Frontal cortex (tissue), 4 donors: ENCODE results near the gene PSEN1. TPM values are rescaled to one million over a fixed set of nuclear protein-coding genes. Genes with fewer than 3 reads are reported as not detected.
A peak's percentile ranks its signal among the peaks of the same experiment; 100 is the strongest.

Experiments used
- DNase-seq, 2 donors: peaks; one replicate each; pipeline ENCODE4 v3.0.0; 2012; ENCODE audit warnings: low spot score in 2 of 2
- FAIRE-seq: peaks from 2 replicates; lab custom pipeline; 2012; peaks lifted over from hg19 to GRCh38; lab: Jason Lieb, UNC
- total RNA-seq: library from RNA; depleted of rRNA; stranded (reverse); fragments of >200 nt; gene quantifications from one replicate; pipeline ENCODE4 v1.2.3, GENCODE V29; 2014
- donor health status: control.
- donor health status: control.
- donor health status: control.

Gene PSEN1
- total RNA-seq, 1 donor from 2014 or later = 72.2 TPM

DNA sequence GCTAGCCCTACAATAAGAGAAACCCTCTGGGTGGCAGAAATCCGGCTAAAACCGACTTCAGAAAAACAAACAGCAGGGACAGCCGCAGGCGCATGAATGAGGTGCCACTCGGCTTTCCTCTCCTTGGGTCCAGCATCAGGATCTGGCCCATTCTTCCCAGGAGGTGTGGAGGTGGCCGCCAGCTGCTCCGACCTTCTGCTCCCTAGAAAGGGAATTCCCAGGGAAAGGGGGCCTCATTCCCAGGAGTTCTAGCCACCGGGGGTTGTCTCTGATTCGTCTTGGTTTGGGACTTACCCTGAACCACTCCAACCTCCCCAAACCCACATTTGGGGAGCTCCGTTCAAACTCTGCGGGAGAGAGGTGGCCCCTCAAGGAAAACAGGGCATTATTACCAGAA, 114.0 kb downstream of the PSEN1 start:
- DNase-seq = no peak
- FAIRE-seq = no peak

DNA sequence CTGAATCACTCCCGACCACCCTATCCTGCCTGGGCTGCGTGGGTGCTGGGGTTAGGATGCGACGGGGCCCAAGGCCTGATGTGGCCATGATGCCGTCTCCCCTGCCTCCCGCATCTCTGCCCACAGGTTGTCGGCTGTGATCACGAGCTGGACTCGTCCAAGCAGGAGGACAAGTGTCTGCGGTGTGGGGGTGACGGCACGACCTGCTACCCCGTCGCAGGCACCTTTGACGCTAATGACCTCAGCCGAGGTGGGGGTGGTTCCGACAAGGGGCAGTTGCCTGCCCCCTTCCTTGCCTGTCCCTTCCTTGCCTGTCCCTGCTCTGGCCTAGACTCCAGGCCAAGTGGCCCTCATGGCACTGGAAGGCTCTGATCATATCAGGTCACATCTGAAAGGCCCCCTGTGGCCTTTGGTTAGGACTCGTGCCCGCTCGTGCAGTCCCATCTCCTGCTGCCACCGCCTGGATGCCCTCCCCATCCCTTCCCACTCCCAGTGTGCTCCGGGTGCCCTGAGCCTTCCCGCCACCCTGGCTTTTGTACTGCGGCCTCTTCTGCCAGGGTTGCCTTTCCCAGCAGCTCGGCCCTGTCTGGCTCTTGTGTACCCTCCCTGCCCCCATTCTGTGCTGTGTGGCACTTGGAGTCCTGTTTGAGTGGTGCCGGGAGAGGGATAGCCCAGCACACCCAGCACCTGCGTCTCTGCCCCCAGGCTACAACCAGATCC, 114.6 kb downstream of the PSEN1 start:
- DNase-seq = no peak
- no peak for FAIRE-seq

DNA sequence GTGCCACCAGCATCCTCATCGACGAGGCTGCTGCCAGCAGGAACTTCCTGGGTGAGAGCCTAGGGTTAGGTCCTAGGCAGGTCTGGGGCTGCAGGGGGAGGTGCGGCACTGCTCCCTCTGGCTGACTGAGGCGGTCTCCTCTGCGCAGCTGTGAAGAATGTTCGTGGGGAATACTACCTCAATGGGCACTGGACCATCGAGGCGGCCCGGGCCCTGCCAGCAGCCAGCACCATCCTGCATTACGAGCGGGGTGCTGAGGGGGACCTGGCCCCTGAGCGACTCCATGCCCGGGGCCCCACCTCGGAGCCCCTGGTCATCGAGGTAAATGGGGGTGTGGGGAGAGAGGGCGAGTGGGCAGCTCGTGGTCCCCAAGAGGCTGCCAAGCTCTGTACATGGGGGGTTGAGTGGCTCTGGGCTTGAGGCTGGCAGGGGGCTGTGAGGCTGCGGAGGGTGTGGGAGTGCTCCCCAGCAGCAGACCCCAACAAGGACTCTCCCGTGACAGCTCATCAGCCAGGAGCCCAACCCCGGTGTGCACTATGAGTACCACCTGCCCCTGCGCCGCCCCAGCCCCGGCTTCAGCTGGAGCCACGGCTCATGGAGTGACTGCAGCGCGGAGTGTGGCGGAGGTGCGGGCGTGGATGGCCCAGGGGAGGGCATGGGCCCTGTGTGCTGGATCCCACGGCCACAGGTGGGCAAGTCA, 115.4 kb downstream of the PSEN1 start:
- FAIRE-seq = no peak
- DNase-seq = no peak

DNA sequence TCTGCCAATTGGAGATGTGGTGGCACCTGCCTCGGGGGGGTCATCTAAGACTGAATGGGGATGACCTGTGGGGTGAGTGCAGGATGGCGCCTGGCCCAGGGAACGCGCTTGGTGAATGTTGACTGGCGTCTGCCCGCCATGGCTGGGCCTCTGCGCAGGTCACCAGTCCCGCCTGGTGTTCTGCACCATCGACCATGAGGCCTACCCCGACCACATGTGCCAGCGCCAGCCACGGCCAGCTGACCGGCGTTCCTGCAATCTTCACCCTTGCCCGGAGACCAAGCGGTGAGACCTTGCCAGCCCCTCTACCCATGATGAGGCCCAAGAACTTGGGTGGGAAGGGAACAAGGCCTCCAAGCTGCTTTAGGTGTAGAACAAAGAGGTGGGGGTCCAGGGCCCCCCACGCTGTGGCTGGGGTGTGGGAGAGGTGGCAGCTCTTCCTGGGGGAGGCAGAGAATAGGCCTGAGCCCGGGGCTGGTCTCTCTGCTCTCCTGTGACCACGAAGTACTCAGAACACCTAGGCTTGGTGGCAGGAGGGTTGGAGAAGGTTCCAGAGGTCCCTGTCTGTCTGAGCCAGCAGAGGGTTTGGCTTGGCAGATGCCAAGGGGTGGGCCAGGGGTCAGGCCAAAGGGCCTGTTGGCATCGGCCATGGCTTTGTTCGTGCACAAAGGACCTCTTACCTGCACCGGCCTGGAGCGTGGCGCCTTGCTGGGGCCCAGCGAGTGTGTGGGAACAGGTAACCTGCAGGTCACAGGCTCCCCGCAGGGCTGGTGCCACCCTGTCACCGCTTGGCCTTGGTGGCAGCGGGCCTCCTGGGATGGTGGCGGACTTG, 116.4 kb downstream of the PSEN1 start:
- FAIRE-seq (no peak), DNase-seq (no peak)

DNA sequence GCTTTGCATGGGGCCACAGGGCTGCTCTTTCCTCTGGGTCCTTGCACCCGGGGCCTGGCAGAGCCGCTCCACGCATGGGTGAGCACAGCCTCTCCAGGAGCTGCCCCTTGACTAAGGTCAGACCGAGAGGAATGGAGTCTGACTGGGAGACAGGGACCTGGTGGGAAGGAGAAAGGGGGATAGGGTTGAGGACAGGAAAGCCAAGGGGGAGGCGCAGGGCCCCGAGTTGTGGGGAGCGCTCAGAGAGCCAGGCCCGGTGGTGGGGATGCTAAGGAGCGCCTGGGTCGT, 117.0 kb downstream of the PSEN1 start:
- DNase-seq (no peak), FAIRE-seq (no peak)

DNA sequence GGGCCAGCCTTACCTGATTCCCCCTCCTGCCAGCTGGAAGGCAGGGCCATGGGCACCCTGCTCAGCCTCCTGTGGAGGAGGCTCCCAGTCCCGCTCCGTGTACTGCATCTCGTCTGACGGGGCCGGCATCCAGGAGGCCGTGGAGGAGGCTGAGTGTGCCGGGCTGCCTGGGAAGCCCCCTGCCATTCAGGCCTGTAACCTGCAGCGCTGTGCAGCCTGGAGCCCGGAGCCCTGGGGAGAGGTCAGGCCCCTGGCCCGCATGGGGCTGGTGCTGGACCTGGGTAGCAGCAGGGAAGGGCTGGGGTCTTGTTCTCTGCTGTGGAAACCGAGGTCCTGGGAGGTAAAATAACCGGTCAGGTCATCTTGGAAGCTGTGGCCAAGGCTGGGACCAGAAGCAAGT, 117.4 kb downstream of the PSEN1 start:
- FAIRE-seq = no peak
- DNase-seq = no peak

DNA sequence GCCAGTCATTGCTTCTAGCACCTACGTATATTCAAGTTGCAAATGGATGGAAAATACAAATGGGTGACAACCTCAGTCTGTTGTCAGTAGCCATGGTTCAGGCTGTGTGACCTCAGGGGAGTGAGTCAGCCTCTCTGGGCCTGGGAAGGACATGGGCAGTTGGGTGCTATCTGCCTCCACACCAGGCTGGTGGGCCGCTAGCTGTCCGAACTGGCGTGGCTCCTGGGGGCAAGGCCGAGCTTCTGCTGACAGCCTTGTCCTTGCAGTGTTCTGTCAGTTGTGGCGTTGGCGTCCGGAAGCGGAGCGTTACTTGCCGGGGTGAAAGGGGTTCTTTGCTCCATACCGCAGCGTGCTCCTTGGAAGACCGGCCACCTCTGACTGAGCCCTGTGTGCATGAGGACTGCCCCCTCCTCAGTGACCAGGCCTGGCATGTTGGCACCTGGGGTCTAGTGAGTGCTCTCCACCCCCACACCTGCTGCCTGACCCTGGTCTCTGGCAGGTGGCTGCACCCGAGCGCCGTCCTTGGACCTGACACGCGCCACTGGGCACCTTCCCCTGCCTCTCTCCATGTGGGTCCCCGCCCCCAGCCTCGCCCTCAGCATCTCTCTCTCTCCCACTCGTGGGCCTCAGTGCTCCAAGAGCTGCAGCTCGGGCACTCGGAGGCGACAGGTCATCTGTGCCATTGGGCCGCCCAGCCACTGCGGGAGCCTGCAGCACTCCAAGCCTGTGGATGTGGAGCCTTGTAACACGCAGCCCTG, 118.1 kb downstream of the PSEN1 start:
- FAIRE-seq = no peak

DNA sequence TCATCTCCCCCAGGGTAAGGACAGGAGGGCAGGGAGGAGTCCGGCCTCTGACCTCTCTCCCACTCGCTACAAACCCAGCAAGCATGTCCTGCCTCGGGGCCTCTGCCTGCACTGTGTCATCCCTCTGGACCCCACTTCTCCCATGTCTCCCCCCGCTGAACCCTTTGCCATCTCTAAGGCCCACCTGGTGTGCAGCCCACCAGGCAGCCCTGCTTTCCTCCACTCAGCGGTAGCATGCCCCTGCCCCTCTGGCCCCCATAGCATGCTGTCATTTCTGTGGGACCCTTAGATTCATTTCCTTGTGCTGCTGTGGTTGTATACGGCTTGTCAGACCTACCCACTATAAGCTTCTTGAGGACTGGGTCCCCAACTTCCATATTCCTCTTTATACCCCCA, 118.7 kb downstream of the PSEN1 start:
- FAIRE-seq = no peak
- no peak for DNase-seq

More for the DNA sequence above, 118.1 kb downstream of the PSEN1 start:
- no peak for DNase-seq

DNA sequence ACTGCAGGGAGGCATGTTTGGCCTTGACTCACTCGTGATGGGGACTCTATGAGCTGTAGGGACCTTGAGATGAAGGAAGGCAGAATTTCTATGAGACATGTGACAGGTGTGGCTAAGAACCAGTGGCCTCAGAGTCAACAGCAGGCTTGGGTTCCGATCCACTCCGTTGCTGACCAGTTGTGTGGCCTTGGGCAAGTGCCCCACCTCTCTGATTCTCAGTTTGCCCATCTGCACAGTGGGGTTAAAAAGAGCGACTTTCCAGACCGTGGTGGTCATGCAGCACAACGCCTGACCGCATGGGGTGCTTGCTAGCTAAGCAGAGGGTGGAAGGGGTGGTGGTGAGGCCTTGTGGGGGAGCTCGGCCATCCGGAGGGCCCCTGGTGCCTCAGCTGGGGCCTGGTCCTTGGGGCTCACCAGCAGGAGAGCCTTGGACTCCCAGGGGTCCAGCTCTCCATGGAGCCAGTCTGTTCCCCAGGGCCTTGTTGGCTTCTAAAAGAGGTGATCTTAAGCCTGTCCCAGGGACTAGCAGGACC, 119.5 kb downstream of the PSEN1 start:
- DNase-seq = no peak

DNA sequence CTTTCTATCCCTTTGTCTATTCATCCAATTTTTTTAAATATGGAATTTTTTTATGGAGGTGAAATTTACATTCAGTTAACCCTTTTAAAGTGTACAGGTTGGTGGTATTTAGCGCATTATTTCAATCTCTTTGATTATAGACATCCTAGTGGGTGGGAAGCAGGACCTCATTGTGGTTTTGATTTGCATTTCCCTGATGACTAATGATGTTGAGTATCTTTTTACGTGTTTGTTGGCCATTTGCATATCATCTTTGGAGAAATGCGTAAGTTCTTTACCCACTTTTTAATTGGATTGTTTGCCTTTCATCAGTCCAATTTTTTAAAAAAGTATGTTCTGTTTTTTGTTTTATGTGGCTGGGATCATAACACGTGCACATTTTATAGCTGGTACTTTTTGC, 121.8 kb downstream of the PSEN1 start:
- FAIRE-seq (no peak), DNase-seq (no peak)

More for the DNA sequence above, 119.5 kb downstream of the PSEN1 start:
- no peak for FAIRE-seq

DNA sequence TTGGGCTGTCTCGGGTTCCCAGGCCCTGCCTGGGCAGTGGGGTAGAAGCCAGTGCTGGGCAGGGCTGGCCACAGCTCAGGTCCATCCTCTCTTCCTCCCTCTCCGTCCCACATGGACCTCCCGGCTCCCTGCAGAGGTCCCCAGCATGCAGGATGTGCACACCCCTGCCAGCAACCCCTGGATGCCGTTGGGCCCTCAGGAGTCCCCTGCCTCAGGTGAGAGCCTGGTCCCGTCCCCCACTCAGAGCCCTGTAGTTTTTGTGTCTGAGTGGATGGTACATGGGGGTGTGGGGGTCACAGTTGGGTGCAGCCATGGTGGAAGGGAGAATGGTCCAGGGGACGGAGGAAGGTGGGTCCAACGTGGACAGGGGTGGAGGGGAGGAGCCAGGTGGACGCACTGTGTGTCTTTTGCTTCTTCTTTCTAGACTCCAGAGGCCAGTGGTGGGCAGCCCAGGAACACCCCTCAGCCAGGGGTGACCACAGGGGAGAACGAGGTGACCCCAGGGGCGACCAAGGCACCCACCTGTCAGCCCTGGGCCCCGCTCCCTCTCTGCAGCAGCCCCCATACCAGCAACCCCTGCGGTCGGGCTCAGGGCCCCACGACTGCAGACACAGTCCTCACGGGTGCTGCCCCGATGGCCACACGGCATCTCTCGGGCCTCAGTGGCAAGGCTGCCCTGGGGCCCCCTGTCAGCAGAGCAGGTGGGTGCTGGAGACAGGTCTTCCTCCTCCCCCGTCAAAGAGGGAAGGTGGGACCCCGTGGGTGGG, 122.7 kb downstream of the PSEN1 start:
- DNase-seq = peak in 1 of 2 donors; percentile 10

DNA sequence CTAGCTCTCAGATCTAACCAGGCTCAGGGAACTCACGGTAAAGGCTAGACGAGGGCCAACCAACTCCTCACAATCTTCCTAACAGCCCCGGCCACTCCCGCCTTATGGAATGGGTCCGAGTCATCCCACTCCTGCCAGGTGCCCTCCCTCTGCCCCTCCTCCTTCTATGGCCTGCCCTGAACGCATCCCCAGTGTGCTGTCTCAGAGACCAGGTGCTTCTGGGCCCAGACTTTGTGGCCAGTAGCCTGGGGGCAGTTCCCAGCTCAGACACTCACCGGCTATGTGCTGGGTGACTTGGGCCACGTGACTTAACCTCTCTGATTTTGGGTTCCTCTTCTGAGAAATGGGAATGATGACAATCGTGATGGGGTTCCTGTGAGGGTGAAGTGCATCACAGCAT, 123.5 kb downstream of the PSEN1 start:
- FAIRE-seq (no peak), DNase-seq (peak in 1 of 2 donors; percentile 14)

More for the DNA sequence above, 122.7 kb downstream of the PSEN1 start:
- no peak for FAIRE-seq

DNA sequence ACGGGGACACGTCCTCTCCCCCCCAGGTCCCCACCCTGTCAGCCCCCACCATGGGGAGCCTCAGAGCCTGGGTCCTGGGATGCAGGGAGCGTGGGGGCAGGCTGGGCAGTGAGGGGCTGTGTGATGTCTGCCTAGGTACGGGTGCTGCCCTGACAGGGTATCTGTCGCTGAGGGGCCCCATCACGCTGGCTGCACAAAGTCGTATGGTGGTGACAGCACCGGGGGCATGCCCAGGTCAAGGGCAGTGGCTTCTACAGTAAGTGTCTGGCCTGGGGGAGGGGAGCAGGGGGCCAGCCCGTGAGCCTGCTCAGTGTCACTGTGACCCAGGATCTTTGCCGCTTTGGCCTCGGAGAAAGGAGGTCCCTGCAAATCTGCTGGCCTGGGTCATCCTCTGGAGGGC, 124.3 kb downstream of the PSEN1 start:
- DNase-seq = no peak
- FAIRE-seq = no peak

DNA sequence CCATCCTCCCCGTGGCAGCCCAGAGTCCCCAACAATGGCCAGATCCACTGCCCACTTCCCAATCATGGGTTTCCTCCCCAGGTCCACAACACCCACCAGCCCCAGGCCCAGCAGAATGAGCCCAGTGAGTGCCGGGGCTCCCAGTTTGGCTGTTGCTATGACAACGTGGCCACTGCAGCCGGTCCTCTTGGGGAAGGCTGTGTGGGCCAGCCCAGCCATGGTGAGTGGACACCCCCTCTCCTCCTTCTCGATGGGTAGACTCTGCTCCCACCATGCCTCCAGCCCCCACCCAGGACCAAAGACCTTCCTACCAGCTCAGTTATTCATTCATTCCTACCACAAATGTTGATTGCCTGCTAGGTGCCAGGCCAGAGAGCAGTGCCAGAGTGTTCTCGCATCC, 124.8 kb downstream of the PSEN1 start:
- FAIRE-seq (no peak), DNase-seq (peak in 1 of 2 donors; percentile 20)

DNA sequence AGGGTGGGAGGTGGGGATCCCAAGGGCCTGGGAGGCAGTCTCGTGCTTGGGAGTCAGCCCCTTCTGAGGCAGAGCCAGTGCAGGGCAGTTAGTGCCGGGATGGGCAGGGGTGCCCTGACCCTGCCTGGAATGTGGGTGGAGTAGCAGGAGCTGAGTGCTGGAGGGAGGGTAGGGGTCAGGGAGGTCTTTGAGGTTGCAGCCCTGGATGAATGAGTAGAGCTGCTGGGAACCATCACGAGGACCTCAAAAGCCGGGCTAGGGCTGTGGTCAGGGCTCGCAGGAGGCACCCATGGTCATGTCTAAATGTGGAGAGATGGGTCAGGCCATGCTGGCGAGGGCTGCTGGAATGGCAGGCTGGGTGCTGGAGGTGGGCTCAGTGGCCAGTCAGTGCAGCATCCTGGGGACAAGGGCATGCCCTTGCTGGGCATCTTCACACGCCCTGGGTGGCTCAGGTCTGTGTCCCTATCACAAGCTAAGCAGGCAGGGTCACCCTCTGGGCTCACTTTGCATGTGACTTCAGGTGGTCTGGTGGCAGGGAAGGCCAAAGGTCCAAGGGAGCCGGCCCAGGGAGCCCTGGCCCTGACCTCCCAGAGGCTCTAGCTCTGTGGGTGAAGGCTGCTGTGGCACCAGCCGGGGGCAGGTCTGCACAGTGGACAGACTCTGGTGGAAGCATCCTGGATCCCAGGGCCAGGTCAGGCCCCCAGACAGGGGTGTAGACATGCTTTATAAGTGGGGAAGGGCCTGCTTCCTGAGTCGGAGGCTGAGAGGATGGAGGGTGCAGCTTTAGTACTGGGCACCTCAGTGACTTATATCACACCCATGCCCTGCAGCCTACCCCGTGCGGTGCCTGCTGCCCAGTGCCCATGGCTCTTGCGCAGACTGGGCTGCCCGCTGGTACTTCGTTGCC, 125.5 kb downstream of the PSEN1 start:
- DNase-seq = peak in 1 of 2 donors; percentile 12
- no peak for FAIRE-seq

DNA sequence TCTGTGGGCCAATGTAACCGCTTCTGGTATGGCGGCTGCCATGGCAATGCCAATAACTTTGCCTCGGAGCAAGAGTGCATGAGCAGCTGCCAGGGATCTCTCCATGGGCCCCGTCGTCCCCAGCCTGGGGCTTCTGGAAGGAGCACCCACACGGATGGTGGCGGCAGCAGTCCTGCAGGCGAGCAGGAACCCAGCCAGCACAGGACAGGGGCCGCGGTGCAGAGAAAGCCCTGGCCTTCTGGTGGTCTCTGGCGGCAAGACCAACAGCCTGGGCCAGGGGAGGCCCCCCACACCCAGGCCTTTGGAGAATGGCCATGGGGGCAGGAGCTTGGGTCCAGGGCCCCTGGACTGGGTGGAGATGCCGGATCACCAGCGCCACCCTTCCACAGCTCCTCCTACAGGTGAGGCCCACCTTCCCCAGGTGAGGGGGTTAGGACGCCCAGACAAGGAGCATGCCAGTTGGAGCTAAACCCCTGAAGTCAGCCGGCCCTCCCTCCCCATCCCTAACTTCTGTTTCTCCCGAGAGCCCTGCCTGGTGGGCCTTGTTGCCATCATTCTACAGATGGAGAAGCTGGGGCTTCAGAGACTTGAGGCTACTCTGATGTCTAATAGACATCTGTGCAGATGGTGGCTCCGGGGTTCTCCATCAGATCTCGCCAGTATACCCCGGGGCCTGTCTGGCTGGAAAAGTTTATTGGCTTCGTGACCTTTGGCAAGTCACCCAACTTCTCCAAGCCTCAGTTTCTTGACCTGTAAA, 126.3 kb downstream of the PSEN1 start:
- DNase-seq (peak in 1 of 2 donors; percentile 10), FAIRE-seq (no peak)

DNA sequence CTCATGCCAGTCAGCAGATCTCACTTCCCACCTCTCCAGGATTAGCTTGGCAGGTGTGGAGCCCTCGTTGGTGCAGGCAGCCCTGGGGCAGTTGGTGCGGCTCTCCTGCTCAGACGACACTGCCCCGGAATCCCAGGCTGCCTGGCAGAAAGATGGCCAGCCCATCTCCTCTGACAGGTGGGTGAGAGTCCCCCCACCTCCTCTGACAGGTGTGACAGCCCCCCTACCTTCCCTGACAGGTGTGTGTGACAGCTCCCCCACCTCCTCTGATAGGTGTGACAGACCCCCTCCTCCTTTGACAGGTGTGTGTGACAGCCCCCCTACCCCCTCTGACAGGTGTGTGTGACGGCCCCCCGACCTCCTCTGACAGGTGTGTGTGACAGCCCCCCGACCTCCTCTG, 127.3 kb downstream of the PSEN1 start:
- peak in 1 of 2 donors; percentile 15 for DNase-seq
- FAIRE-seq = no peak
